Natural killer cell treated with Interleukin-12 subunit alpha and Interleukin-12 subunit beta and Interleukin-15 and Interleukin-18, amount 100 ng/mL, for 72 hours (primary cell): ENCODE data around the gene PROB1. TPM values are rescaled to one million over a fixed set of nuclear protein-coding genes. Genes with fewer than 3 reads are reported as not detected.
A peak's percentile ranks its signal among the peaks of the same experiment; 100 is the strongest.

Experiments used
- ATAC-seq, 2 donors: fragments of 150-1000 bp; cut with Tn5 transposase in 1 of 2; sonication (Bioruptor Pico), chemical (Tn5 transposase) in 1 of 2; 2 replicates each; pipeline ENCODE4 v1.10.0; 2021
- DNase-seq: peaks from one replicate; pipeline ENCODE4 v3.0.0; 2022; ENCODE audit warnings: low spot score
- H3K27ac Mint-ChIP-seq, 2 donors: 1 replicate in 1 of 2; 2 replicates in 1 of 2; pipeline ENCODE4 v1.8.0; 2022; ENCODE audit warnings: mixed read lengths in 2 of 2, mild to moderate bottlenecking in 1 of 2, moderate library complexity in 1 of 2
- H3K27me3 Mint-ChIP-seq, 2 donors: 1 replicate in 1 of 2; 2 replicates in 1 of 2; pipeline ENCODE4 v1.8.0; 2022; ENCODE audit warnings: mixed read lengths in 2 of 2
- H3K36me3 Mint-ChIP-seq: one replicate; pipeline ENCODE4 v1.8.0; 2022; ENCODE audit warnings: mixed read lengths
- H3K4me1 Mint-ChIP-seq, 2 donors: 1 replicate in 1 of 2; 2 replicates in 1 of 2; pipeline ENCODE4 v1.8.0; 2022; ENCODE audit warnings: low read depth in 2 of 2, mixed read lengths in 2 of 2, mild to moderate bottlenecking in 1 of 2
- H3K4me3 Mint-ChIP-seq: one replicate; pipeline ENCODE4 v1.8.0; 2022; ENCODE audit warnings: mixed read lengths
- H3K9me3 Mint-ChIP-seq: 2 replicates; pipeline ENCODE4 v1.8.0; 2022; ENCODE audit warnings: mixed read lengths
- total RNA-seq, 2 donors: library from RNA; stranded (reverse); gene quantifications; one replicate each; pipeline ENCODE4 v1.2.3, GENCODE V29; 2022

The PROB1 gene
- total RNA-seq, 2 donors from 2014 or later = 3.4 to 6.6 TPM

DNA sequence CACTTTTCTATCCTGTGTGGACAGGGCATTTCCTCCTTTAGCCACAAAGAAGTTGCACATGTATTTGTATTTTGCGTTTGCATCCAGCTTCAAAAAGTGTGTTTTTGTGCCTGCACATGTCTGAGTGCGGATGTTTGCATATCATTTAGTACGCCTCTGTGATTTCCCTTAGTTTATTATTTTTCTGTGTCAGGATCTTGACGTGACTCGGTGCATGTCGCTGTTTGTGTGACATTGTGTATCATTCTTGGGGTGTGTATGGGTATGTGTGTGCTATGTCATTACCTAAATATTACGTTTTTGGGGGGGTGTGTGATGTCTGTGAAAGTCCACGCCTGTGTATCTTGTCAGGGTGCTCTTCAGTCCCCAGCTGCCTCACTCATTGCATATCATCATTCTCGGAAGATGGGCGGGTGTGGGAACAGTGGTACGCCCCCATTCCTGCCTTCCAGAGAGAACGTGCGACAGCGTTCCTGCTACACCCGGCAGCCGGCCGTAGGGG lies 53.7 kb downstream of the PROB1 start:
- no peaks in the 10 kb centered on the region for H3K36me3 Mint-ChIP-seq

More for the DNA sequence above, 53.7 kb downstream of the PROB1 start:
- no peak for DNase-seq
- H3K4me1 Mint-ChIP-seq = peaks cover 35 to 42% of the 10 kb centered on the region in 2 donors
- H3K27me3 Mint-ChIP-seq = no peaks in the 10 kb centered on the region
- H3K9me3 Mint-ChIP-seq = no peaks in the 10 kb centered on the region
- H3K27ac Mint-ChIP-seq = peak overlapping the region; percentile 91 to 93
- H3K4me3 Mint-ChIP-seq = peak overlapping the region; percentile 98
- ATAC-seq = no peak

Other genes starting within 250 kb of the PROB1 start
- gene SIL1, start 196.7 kb downstream of the PROB1 start, total RNA-seq = 10 to 100 TPM; 33.1 to 34.6 TPM
- 100 to 1,000 TPM; 206 to 229 TPM for gene MATR3, start 101.4 kb downstream of the PROB1 start, total RNA-seq
- gene PAIP2, start 53.2 kb downstream of the PROB1 start, total RNA-seq = 10 to 100 TPM; 38.1 to 77.5 TPM
- gene SLC23A1, start 11.8 kb downstream of the PROB1 start, total RNA-seq = under 1 TPM; 0.36 to 0.78 TPM
- gene MZB1, start 5.2 kb downstream of the PROB1 start, total RNA-seq = 10 to 100 TPM; 10.3 to 27.6 TPM
- gene SPATA24, start 9.0 kb upstream of the PROB1 start, total RNA-seq = 1 to 10 TPM; 6.4 to 7.2 TPM
- 10 to 100 TPM; 11.9 to 12.6 TPM for gene DNAJC18, start 44.4 kb upstream of the PROB1 start, total RNA-seq
- not detected for gene ECSCR, start 67.6 kb upstream of the PROB1 start, total RNA-seq
- gene SMIM33, start 75.9 kb upstream of the PROB1 start, total RNA-seq = not detected
- gene STING1, start 87.7 kb upstream of the PROB1 start, total RNA-seq = 100 to 1,000 TPM; 138 to 156 TPM
- 100 to 1,000 TPM; 176 to 190 TPM for gene UBE2D2, start 166.2 kb upstream of the PROB1 start, total RNA-seq